AG09319 (cell line): ENCODE measurements around the gene ARL6IP4.
"Not testable (repeated sequence)": the region's sequence is repeated elsewhere in the genome, so short reads cannot be mapped to it uniquely, and the experiment has no call there.

Source experiments
- DNase-seq: peaks from one replicate; pipeline ENCODE4 v3.0.0-alpha.2; 2010; ENCODE audit warnings: low read depth; ENCODE audit errors: extremely low read depth
- TF ChIP-seq, protein P1 (sequence below): IDR thresholded peaks from 2 replicates; pipeline ENCODE4 v1.5.1; 2011; ENCODE audit warnings: low read depth, mild to moderate bottlenecking, inconsistent platforms, low read length, moderate library complexity

Gene ARL6IP4

DNA sequence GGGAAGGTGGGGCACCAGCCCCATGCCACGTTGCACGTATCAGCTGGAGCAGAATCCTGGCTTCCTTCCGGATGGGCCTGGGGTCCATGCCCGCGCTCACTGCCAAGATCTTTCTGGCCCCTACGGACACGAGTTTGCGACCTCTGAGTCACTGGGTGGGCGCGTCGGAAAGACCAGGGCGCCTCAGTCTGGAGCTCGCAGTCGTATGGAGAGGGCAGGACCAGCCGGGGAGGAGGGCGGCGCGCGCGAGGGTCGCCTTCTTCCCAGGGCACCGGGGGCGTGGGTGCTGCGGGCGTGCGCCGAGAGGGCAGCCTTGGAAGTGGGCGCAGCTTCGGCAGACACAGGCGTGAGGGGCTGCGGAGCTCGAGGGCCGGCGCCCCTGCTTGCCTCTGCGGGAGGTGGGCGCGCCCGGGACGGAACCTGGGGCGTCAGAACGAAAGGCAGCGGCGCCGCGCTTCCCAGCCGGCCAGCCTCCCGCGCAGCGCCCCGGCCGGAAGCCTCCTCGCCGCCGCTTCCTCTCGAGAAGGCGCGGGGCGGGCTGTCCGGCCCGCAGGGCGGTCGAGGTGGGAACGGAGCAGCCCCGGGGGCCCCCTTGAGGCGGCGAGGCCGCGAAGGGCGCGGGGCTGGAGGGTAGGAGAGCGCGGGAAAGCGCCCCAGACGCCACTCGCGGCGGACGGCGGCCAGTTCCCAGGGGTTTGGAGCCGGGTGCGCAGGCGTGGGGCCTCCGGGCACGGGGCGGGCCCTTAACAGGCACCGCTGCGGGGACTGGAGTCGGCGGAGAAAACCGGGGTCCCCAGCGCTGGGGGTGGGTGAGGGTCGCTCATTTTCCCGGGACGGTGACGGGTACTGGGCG lies at the start of gene ARL6IP4:
TSS of gene ARL6IP4 (plus strand) at position 499 of the 853 bp plus-strand sequence. CDS start 459 bp downstream, outside the sequence.
- TF ChIP-seq, protein P1, sequence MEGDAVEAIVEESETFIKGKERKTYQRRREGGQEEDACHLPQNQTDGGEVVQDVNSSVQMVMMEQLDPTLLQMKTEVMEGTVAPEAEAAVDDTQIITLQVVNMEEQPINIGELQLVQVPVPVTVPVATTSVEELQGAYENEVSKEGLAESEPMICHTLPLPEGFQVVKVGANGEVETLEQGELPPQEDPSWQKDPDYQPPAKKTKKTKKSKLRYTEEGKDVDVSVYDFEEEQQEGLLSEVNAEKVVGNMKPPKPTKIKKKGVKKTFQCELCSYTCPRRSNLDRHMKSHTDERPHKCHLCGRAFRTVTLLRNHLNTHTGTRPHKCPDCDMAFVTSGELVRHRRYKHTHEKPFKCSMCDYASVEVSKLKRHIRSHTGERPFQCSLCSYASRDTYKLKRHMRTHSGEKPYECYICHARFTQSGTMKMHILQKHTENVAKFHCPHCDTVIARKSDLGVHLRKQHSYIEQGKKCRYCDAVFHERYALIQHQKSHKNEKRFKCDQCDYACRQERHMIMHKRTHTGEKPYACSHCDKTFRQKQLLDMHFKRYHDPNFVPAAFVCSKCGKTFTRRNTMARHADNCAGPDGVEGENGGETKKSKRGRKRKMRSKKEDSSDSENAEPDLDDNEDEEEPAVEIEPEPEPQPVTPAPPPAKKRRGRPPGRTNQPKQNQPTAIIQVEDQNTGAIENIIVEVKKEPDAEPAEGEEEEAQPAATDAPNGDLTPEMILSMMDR = no peak
- DNase-seq = no peak

DNA sequence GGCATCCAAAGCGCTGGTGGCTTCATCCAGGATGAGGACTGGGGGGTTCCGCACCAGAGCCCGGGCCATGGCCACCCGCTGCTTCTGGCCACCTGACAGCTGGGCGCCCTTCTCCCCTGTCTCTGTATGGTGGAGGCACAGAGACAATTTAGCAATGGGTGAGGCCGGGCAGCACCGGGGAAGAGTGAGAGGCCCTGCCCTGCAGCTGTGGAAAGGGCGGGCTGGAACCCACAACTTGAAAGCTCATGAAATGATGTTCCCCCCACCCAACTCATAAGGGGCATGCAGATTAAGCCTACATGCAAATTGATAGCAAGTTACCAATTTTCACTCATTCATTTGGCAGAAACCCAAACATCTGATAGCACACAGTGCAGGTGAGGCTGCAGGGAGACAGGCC lies 48.3 kb upstream of the ARL6IP4 start:
- TF ChIP-seq, protein P1 = no peak
- DNase-seq = no peak

DNA sequence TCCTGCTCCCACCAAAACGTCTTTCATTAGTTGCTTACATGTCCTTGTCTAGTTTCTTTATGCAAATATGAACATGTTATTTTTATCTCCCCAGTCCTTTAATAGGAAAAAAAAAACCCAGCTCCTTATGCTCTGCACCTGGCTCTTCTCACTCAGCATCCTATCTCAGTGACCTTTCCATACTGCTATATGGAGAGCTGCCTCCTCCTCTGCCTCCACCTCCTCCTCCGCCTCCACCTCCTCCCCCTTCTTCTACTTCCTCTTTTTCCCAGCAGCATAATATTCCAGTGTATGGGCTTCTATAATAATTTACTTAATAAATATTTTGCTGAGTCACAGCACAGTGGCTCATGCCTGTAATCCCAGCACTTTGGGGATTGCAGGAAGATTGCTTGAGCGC lies 45.8 kb upstream of the ARL6IP4 start:
- no peak for DNase-seq
- TF ChIP-seq, protein P1 = no peak

DNA sequence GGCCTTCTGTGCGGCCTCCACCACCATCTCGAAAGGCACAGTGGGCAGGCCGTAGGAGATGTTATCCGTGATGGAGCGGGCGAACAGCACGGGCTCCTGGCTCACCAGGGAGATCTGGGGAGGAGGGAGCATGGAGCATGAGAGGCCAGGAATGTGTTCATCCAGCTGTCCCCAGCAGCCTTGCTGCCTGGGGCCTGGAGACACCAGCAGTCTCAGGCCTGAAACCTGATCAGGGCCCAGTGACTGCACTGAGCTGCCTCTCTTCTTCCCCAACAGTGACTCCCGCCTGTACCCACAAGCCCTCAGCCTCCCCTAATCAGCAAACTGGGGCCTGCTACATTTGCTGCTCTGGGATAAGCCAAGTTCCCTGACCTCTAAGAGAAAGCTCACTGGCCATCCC lies 45.2 kb upstream of the ARL6IP4 start:
- TF ChIP-seq, protein P1 = no peak
- no peak for DNase-seq

DNA sequence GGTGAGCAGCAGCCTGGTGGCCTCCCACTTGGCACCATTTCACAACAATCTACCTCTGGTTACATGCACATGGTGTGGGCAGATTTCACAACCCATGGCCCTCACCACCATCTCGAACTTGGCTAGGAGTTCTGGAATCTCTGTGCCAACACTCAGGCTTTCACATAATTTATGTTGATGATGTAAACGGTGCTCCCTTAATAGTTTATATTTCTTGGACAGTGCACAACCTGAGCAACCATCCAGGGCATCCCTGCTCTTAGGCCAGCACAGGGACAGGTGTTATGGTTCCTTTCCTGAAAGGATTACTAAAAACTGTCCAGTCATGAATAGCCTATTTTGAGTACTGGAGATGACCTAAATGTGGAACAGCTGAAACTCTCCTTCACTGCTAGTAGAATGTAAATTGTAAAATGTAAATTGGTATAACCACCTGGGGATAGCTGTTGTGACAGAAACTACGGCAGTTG lies 42.8 kb upstream of the ARL6IP4 start:
- TF ChIP-seq, protein P1 = no peak
- DNase-seq = no peak

DNA sequence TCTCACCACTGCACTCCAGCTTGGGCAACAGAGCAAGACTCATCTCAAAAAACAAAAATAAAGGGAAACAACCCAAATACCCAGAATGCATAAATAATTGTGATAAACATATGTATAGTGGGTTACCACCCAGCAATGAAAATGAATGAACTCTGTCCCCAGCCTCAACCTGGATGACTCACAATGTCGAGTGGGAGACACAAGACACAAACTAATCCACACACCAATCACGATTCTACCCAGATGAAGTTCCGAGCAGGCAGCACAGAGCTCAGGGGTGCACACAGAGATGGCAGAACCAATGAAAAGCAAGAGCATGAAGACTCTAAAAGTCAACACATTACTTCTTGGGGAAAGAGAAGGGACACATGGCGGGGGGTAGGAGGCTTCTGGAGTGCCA lies 41.4 kb upstream of the ARL6IP4 start:
- DNase-seq = no peak
- TF ChIP-seq, protein P1 = no peak

DNA sequence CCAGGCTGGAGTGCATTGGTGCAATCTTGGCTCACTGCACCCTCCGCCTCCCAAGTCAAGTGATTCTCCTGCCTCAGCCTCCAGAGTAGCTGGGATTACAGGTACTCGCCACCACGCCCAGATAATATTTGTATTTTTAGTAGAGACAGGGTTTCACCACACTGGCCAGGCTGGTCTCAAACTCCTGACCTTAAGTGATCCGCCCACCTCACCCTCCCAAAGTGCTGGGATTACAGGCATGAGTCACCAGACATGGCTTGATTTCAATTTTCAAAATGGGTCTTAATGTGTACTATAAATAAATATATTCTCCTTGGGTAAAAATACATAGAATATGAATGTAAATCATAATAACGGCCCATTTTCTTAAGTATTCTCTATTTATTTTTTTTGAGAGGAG lies 39.1 kb upstream of the ARL6IP4 start:
- DNase-seq = not testable (repeated sequence)
